ENCODE measurements around the gene IL1RAPL1. TPM values are rescaled to one million over a fixed set of nuclear protein-coding genes. Genes with fewer than 3 reads are reported as not detected.

IL1RAPL1 gene
- polyA plus RNA-seq, 2 of the 4 experiments (the other 2 are of a cell fraction), result not detected

DNA sequence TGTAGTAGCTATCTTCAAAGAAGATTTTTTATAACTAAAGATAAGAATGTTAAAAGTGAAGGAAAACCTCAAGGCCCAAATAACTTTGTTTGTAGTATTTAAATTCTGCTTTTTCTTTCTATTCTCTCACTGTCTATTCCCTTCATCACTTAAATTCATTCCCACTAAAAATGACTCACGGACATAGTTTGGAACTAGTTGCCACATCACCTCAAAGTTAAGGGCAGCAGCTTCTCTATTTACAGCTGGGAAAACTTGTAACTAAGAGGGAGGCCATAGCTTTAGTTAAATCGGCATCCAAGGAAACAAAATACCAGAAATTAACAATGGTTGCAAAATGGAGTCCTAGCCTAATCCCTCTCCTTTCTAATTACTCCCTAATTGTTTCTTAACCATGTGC lies 1302.8 kb downstream of the IL1RAPL1 start:
- POLR2A ChIA-PET, result interaction anchor here (0.5 kb wide), 1 partner anchor 251 kb away, joined by 3 read pairs; no protein-coding TSS in a partner anchor
- H3K4me1 ChIP-seq, result no peaks in the 10 kb centered on the region
- H3K4me2 ChIP-seq, result no peak overlapping the region
- ATAC-seq (no peak), DNase-seq (ENCODE audit: low read depth in 1 of 2, low spot score in 1 of 2) (no peak), FAIRE-seq (no peak)
- no peaks in the 10 kb centered on the region for H3K9me3 ChIP-seq
- WGBS (ENCODE audit: missing lambda C conversion rate), result 53% methylated on average over 2 of the region's 2 CpGs
- H3K27ac ChIP-seq, result no peak overlapping the region
- TF ChIP-seq CHD4 (IDR thresholded peaks at IDR 0.05; ENCODE audit: borderline replicate concordance) (no peak), EHF (CRISPR knock-in tag; IDR thresholded peaks at IDR 0.05) (no peak), SMC3 (IDR thresholded peaks at IDR 0.05) (no peak), FOSL2 (IDR thresholded peaks at IDR 0.05) (no peak), FOSL2 (CRISPR knock-in tag; IDR thresholded peaks at IDR 0.05) (no peak), NR3C1 (IDR thresholded peaks at IDR 0.05) (no peak), SREBF2 (IDR thresholded peaks at IDR 0.05) (no peak), ZNF302 (CRISPR knock-in tag; IDR thresholded peaks at IDR 0.05) (no peak), RAD21 (conservative IDR thresholded peaks at IDR 0.05 in 1 of 2, IDR thresholded peaks at IDR 0.05 in 1 of 2) (no peak), HDAC2 (IDR thresholded peaks at IDR 0.05) (no peak), RFX5 (IDR thresholded peaks at IDR 0.05) (no peak), BHLHE40 (IDR thresholded peaks at IDR 0.05; ENCODE audit: low read depth, low read length) (no peak), RNF2 (IDR thresholded peaks at IDR 0.05; ENCODE audit: borderline replicate concordance, low read depth) (no peak), KDM5A (IDR thresholded peaks at IDR 0.05) (no peak), CHD2 (IDR thresholded peaks at IDR 0.05; ENCODE audit: low read length, partially characterized antibody) (no peak)
- TF ChIP-seq, protein P1, sequence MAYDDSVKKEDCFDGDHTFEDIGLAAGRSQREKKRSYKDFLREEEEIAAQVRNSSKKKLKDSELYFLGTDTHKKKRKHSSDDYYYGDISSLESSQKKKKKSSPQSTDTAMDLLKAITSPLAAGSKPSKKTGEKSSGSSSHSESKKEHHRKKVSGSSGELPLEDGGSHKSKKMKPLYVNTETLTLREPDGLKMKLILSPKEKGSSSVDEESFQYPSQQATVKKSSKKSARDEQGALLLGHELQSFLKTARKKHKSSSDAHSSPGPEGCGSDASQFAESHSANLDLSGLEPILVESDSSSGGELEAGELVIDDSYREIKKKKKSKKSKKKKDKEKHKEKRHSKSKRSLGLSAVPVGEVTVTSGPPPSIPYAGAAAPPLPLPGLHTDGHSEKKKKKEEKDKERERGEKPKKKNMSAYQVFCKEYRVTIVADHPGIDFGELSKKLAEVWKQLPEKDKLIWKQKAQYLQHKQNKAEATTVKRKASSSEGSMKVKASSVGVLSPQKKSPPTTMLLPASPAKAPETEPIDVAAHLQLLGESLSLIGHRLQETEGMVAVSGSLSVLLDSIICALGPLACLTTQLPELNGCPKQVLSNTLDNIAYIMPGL (CRISPR knock-in tag; IDR thresholded peaks at IDR 0.05; ENCODE audit: borderline replicate concordance), result no peak
- TF ChIP-seq, protein P2, sequence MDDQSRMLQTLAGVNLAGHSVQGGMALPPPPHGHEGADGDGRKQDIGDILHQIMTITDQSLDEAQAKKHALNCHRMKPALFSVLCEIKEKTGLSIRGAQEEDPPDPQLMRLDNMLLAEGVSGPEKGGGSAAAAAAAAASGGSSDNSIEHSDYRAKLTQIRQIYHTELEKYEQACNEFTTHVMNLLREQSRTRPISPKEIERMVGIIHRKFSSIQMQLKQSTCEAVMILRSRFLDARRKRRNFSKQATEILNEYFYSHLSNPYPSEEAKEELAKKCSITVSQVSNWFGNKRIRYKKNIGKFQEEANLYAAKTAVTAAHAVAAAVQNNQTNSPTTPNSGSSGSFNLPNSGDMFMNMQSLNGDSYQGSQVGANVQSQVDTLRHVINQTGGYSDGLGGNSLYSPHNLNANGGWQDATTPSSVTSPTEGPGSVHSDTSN (IDR thresholded peaks at IDR 0.05), result no peak
- CTCF ChIA-PET, result no interaction called here
- no peak overlapping the region for H3K4me3 ChIP-seq

DNA sequence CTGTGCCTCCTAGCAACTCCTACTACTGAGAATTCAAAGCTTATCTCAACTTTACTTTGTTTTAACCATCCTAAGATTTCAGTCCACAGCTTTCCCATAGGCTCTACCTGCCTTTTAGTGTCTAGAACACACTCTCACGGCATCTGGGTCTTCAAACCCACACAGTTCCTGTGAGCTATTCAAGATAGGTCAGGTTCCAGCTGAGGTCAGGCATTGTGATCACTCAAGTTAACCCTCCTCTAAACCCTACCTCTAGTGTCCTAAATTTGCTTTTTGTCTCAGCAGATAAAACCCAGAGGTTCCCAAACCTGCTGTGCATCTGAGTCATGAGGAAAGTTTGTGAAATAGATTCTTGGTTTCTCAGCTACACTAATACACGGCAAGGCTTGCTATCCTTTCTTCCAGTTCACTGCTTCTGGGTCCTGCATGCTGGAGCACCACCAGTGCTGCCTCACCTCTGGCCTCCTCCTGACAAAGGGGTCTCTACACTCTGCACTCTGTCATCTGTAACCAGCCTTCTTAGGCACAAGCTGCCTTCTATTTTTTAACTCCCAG lies 1303.5 kb downstream of the IL1RAPL1 start:
- ChIA-PET POLR2A (interaction anchor here (0.5 kb wide), 1 partner anchor 252 kb away, joined by 3 read pairs; no protein-coding TSS in a partner anchor), CTCF (no interaction called here)
- TF ChIP-seq FOXS1 (CRISPR knock-in tag; IDR thresholded peaks at IDR 0.05), result no peak
- no peak for TF ChIP-seq NR3C1 (IDR thresholded peaks at IDR 0.05)
- TF ChIP-seq ZFP36 (IDR thresholded peaks at IDR 0.05; ENCODE audit: borderline replicate concordance, partially characterized antibody), result no peak
- TF ChIP-seq SMC3 (IDR thresholded peaks at IDR 0.05), result no peak
- no peak for TF ChIP-seq PHF8 (IDR thresholded peaks at IDR 0.05; ENCODE audit: borderline replicate concordance, low read depth)
- TF ChIP-seq GATA3 (IDR thresholded peaks at IDR 0.05; ENCODE audit: borderline replicate concordance), result no peak
- TF ChIP-seq TFCP2L1 (CRISPR knock-in tag; IDR thresholded peaks at IDR 0.05), result no peak
- no peak for TF ChIP-seq CBX2 (IDR thresholded peaks at IDR 0.05; ENCODE audit: borderline replicate concordance, low read depth)
- TF ChIP-seq KDM1A (IDR thresholded peaks at IDR 0.05; ENCODE audit: low read depth), result no peak
- TF ChIP-seq POLR2A (IDR thresholded peaks at IDR 0.05; ENCODE audit: low read length), result no peak
- TF ChIP-seq, protein P3, sequence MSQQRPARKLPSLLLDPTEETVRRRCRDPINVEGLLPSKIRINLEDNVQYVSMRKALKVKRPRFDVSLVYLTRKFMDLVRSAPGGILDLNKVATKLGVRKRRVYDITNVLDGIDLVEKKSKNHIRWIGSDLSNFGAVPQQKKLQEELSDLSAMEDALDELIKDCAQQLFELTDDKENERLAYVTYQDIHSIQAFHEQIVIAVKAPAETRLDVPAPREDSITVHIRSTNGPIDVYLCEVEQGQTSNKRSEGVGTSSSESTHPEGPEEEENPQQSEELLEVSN (IDR thresholded peaks at IDR 0.05; ENCODE audit: borderline replicate concordance, low read depth), result no peak
- no peak for TF ChIP-seq HOXA7 (CRISPR knock-in tag; IDR thresholded peaks at IDR 0.05)
- TF ChIP-seq, protein P4, sequence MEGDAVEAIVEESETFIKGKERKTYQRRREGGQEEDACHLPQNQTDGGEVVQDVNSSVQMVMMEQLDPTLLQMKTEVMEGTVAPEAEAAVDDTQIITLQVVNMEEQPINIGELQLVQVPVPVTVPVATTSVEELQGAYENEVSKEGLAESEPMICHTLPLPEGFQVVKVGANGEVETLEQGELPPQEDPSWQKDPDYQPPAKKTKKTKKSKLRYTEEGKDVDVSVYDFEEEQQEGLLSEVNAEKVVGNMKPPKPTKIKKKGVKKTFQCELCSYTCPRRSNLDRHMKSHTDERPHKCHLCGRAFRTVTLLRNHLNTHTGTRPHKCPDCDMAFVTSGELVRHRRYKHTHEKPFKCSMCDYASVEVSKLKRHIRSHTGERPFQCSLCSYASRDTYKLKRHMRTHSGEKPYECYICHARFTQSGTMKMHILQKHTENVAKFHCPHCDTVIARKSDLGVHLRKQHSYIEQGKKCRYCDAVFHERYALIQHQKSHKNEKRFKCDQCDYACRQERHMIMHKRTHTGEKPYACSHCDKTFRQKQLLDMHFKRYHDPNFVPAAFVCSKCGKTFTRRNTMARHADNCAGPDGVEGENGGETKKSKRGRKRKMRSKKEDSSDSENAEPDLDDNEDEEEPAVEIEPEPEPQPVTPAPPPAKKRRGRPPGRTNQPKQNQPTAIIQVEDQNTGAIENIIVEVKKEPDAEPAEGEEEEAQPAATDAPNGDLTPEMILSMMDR (IDR thresholded peaks at IDR 0.05), result no peak
- TF ChIP-seq EHF (CRISPR knock-in tag; IDR thresholded peaks at IDR 0.05), result no peak
- WGBS (ENCODE audit: missing lambda C conversion rate), result 65% methylated on average over 2 of the region's 2 CpGs
- no peak for FAIRE-seq
- no peak for DNase-seq (ENCODE audit: low read depth in 1 of 2, low spot score in 1 of 2)
- H3K4me1 ChIP-seq, result no peaks in the 10 kb centered on the region
- no peak overlapping the region for H3K4me3 ChIP-seq
- H3K4me2 ChIP-seq, result no peak overlapping the region
- H3K27ac ChIP-seq, result no peak overlapping the region
- H3K9me3 ChIP-seq, result no peaks in the 10 kb centered on the region
- no peak for ATAC-seq
